Endothelial cell of umbilical vein (primary cell): ENCODE results near the gene RTN4R. TPM values are rescaled to one million over a fixed set of nuclear protein-coding genes. Genes with fewer than 3 reads are reported as not detected.

Experiments used
- BruUV-seq: library from RNA; stranded (reverse); fragments of 400-500 nt; replicated peaks from 2 replicates; lab custom pipeline; 2021; lab: Mats Ljungman, UMichigan
- CTCF ChIA-PET: fragments of 300-600, 350-600 bp; sonication (Branson Sonifier 250); formaldehyde crosslinking; loops from one replicate; lab custom pipeline; 2021; ENCODE audit warnings: antibody characterized with exemption, inconsistent platforms; lab: Charles Lee
- POLR2A ChIA-PET: fragments of 300-600, 350-600 bp; sonication (Branson Sonifier 250); formaldehyde crosslinking; loops from one replicate; lab custom pipeline; 2021; ENCODE audit warnings: antibody characterized with exemption, inconsistent platforms; lab: Charles Lee
- DNase-seq: peaks from one replicate; pipeline ENCODE4 v3.0.0-alpha.2; 2011; ENCODE audit warnings: low read depth, low spot score
- FAIRE-seq: peaks from 2 replicates; lab custom pipeline; 2011; peaks lifted over from hg19 to GRCh38; lab: Jason Lieb, UNC
- H2AFZ ChIP-seq: 2 replicates; pipeline ENCODE4 v1.6.0; 2012; ENCODE audit warnings: low read depth, low read length, control low read depth, inconsistent platforms
- H3K27ac ChIP-seq: 2 replicates; pipeline ENCODE4 v1.5.1; 2011; ENCODE audit warnings: low read depth, mild to moderate bottlenecking, control low read depth, low read length, moderate library complexity; ENCODE audit not compliant: insufficient read depth
- H3K27me3 ChIP-seq, 2 experiments: 2 replicates each; pipeline versions ENCODE4 v1.6.0 to v1.6.1; 2011; ENCODE audit warnings: low read length in 2 of 2, mixed read lengths in 1 of 2; ENCODE audit not compliant: control insufficient read depth in 2 of 2, insufficient read depth in 2 of 2
- H3K36me3 ChIP-seq, 2 experiments: 2 replicates in 1 of 2; 3 replicates in 1 of 2; pipeline ENCODE4 v1.5.1; 2011; ENCODE audit warnings: low read length in 2 of 2, mild to moderate bottlenecking in 1 of 2, moderate library complexity in 1 of 2; ENCODE audit not compliant: control insufficient read depth in 2 of 2, insufficient read depth in 2 of 2; ENCODE audit errors: extremely low read depth in 1 of 2
- H3K4me1 ChIP-seq: 3 replicates; pipeline ENCODE4 v1.5.1; 2011; ENCODE audit warnings: mild to moderate bottlenecking, low read length; ENCODE audit not compliant: control insufficient read depth, insufficient read depth; ENCODE audit errors: extremely low read depth
- H3K4me2 ChIP-seq: 2 replicates; pipeline ENCODE4 v1.6.1; 2011; ENCODE audit warnings: low read length, control low read depth, mixed read lengths; ENCODE audit not compliant: insufficient read depth
- H3K4me3 ChIP-seq, 3 experiments: fragments of 200-600 bp in 1 of 3; sonication (generic), shearing (Covaris generic) in 1 of 3; replicated peaks in 1 of 3; 2 replicates each; pipeline ENCODE4 v1.5.1; 2011 to 2016; ENCODE audit warnings: control low read depth in 3 of 3, low read length in 3 of 3, mild to moderate bottlenecking in 2 of 3, inconsistent platforms in 1 of 3, low read depth in 1 of 3, moderate library complexity in 1 of 3; ENCODE audit not compliant: insufficient read depth in 1 of 3
- H3K79me2 ChIP-seq: 2 replicates; pipeline ENCODE4 v1.6.0; 2012; ENCODE audit warnings: low read length, inconsistent platforms; ENCODE audit not compliant: control insufficient read depth, insufficient read depth
- H3K9ac ChIP-seq: replicated peaks from 2 replicates; pipeline ENCODE3; 2011; ENCODE audit warnings: low read length, control low read depth; ENCODE audit not compliant: insufficient read depth; ENCODE audit errors: extremely low read depth
- H3K9me1 ChIP-seq: replicated peaks from 3 replicates; pipeline ENCODE4 v1.6.0; 2011; ENCODE audit warnings: mild to moderate bottlenecking, low read length; ENCODE audit not compliant: control insufficient read depth, insufficient read depth; ENCODE audit errors: extremely low read depth
- H3K9me3 ChIP-seq: replicated peaks from 2 replicates; pipeline ENCODE4 v1.5.1; 2012; ENCODE audit warnings: low read length, inconsistent platforms; ENCODE audit not compliant: control insufficient read depth, insufficient read depth
- H4K20me1 ChIP-seq: replicated peaks from 2 replicates; pipeline ENCODE3; 2011; ENCODE audit warnings: mild to moderate bottlenecking, low read length; ENCODE audit not compliant: control insufficient read depth, insufficient read depth; ENCODE audit errors: extremely low read depth
- EZH2 ChIP-seq: IDR thresholded peaks from 2 replicates; pipeline ENCODE4 v1.6.1; 2012; ENCODE audit warnings: borderline replicate concordance, low read depth, mild to moderate bottlenecking, moderate library complexity, low read length, inconsistent platforms; ENCODE audit not compliant: severe bottlenecking
- FOS ChIP-seq: IDR thresholded peaks from 2 replicates; pipeline ENCODE4 v1.6.1; 2011; ENCODE audit warnings: mild to moderate bottlenecking, low read length, moderate library complexity, borderline replicate concordance; ENCODE audit not compliant: insufficient read depth
- GATA2 ChIP-seq: IDR thresholded peaks from 2 replicates; pipeline ENCODE4 v1.7.0; 2011; ENCODE audit warnings: low read depth, mild to moderate bottlenecking, moderate library complexity, mixed read lengths, low read length; ENCODE audit not compliant: insufficient read length, insufficient read depth
- JUN ChIP-seq: IDR thresholded peaks from 2 replicates; pipeline ENCODE4 v1.6.1; 2011; ENCODE audit warnings: borderline replicate concordance, low read depth; ENCODE audit not compliant: insufficient read length, insufficient read depth
- MYC ChIP-seq: IDR thresholded peaks from one replicate; pipeline ENCODE4 v1.6.1; 2011; ENCODE audit warnings: mild to moderate bottlenecking, low read depth, low read length
- POLR2A ChIP-seq: IDR thresholded peaks from 2 replicates; pipeline ENCODE4 v1.6.1; 2012; ENCODE audit warnings: low read depth, mild to moderate bottlenecking, control low read depth, low read length
- dilution Hi-C: fragments of 300-500 bp; cut with MboI; formaldehyde crosslinking; loops from one replicate; pipeline ENCODE4 v1.15.0; 2019; ENCODE audit warnings: low sequenced_read_pairs; ENCODE audit not compliant: extremely low pct_ligation_motif_present
- intact Hi-C: fragments of 100-400 bp; cut with micrococcal nuclease; formaldehyde crosslinking; loops from one replicate; pipeline ENCODE4 v1.10.0; 2022
- polyA plus RNA-seq, 4 experiments: library from polyadenylated mRNA; depleted of rRNA in 3 of 4; stranded (reverse) in 3 of 4; unstranded in 1 of 4; fragments of >200 nt; gene quantifications; 2 replicates each; pipeline versions ENCODE4 v1.2.1 to v1.2.3, GENCODE V29; 2011 to 2012; ENCODE audit warnings: missing spikeins in 1 of 4
- total RNA-seq: library from RNA; stranded (reverse); gene quantifications from 2 replicates; pipeline ENCODE4 v1.2.3, GENCODE V29; 2021
- TF ChIP-seq, protein P1 (sequence below), 2 donors: IDR thresholded peaks; 1 replicate in 1 of 2; 2 replicates in 1 of 2; pipeline ENCODE4 v1.5.1; 2011; ENCODE audit warnings: low read length in 2 of 2, mild to moderate bottlenecking in 2 of 2, moderate library complexity in 2 of 2, control low read depth in 1 of 2, inconsistent platforms in 1 of 2, low read depth in 1 of 2; ENCODE audit not compliant: insufficient read depth in 1 of 2; ENCODE audit errors: extremely low read depth in 1 of 2
- TF ChIP-seq, protein P2 (sequence below): IDR thresholded peaks from 2 replicates; pipeline ENCODE4 v1.6.1; 2011; ENCODE audit not compliant: insufficient read depth, insufficient read length

RTN4R gene
- total and polyA plus RNA-seq, 2 donors (not counting 3 experiments of a cell fraction or from before 2014, with no cell fraction given), result 1.2 to 2.2 TPM

DNA sequence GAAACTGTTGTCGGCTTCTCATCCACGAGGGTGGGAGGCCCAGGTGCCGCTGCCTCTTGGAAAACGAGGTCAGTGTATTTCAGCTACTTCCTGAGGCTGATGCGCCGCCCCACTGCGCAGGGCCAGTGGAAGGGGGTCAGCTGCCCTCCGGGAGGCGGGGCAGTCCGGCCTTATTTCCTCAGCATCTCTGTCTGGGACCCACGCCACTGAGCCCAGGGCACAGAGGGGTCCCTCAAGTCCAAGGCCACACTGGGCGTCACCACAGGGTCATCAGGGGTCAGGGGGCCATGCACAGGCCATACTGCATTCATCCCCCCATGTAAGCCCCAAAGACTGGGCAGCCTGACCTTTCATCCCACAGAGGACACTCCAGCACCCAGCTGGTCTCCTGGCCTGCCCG, 12.1 kb downstream of the RTN4R start:
- FAIRE-seq (no peak), DNase-seq (no peak)
- dilution Hi-C loops, result no loop called here
- ChIA-PET CTCF (no interaction called here), POLR2A (no interaction called here)
- Histone ChIP-seq H3K9me1 (no peaks in the 10 kb centered on the region), H3K4me2 (no peak overlapping the region), H3K27me3 (no peaks in the 10 kb centered on the region), H3K9ac (no peak overlapping the region), H4K20me1 (no peaks in the 10 kb centered on the region), H3K27ac (no peak overlapping the region), H3K36me3 (no peaks in the 10 kb centered on the region), H3K4me3 (no peak overlapping the region), H2AFZ (no peak overlapping the region), H3K79me2 (no peaks in the 10 kb centered on the region), H3K4me1 (no peaks in the 10 kb centered on the region), H3K9me3 (no peaks in the 10 kb centered on the region)
- no TSS peak for BruUV-seq
- TF ChIP-seq JUN, result no peak
- no peak for TF ChIP-seq GATA2
- TF ChIP-seq POLR2A, result no peak
- no peak for TF ChIP-seq MYC
- TF ChIP-seq, protein P1, sequence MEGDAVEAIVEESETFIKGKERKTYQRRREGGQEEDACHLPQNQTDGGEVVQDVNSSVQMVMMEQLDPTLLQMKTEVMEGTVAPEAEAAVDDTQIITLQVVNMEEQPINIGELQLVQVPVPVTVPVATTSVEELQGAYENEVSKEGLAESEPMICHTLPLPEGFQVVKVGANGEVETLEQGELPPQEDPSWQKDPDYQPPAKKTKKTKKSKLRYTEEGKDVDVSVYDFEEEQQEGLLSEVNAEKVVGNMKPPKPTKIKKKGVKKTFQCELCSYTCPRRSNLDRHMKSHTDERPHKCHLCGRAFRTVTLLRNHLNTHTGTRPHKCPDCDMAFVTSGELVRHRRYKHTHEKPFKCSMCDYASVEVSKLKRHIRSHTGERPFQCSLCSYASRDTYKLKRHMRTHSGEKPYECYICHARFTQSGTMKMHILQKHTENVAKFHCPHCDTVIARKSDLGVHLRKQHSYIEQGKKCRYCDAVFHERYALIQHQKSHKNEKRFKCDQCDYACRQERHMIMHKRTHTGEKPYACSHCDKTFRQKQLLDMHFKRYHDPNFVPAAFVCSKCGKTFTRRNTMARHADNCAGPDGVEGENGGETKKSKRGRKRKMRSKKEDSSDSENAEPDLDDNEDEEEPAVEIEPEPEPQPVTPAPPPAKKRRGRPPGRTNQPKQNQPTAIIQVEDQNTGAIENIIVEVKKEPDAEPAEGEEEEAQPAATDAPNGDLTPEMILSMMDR (IDR thresholded peaks at IDR 0.05; ENCODE audit: extremely low read depth in 1 of 2, insufficient read depth in 1 of 2, low read depth in 1 of 2, low read length in 2 of 2), result no peak
- TF ChIP-seq EZH2, result no peak
- TF ChIP-seq, protein P2, sequence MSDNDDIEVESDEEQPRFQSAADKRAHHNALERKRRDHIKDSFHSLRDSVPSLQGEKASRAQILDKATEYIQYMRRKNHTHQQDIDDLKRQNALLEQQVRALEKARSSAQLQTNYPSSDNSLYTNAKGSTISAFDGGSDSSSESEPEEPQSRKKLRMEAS, result no peak
- no peak for TF ChIP-seq FOS
- intact Hi-C loops, result no loop called here
